ENCODE results near the gene PPP1R1B.

The PPP1R1B gene

DNA sequence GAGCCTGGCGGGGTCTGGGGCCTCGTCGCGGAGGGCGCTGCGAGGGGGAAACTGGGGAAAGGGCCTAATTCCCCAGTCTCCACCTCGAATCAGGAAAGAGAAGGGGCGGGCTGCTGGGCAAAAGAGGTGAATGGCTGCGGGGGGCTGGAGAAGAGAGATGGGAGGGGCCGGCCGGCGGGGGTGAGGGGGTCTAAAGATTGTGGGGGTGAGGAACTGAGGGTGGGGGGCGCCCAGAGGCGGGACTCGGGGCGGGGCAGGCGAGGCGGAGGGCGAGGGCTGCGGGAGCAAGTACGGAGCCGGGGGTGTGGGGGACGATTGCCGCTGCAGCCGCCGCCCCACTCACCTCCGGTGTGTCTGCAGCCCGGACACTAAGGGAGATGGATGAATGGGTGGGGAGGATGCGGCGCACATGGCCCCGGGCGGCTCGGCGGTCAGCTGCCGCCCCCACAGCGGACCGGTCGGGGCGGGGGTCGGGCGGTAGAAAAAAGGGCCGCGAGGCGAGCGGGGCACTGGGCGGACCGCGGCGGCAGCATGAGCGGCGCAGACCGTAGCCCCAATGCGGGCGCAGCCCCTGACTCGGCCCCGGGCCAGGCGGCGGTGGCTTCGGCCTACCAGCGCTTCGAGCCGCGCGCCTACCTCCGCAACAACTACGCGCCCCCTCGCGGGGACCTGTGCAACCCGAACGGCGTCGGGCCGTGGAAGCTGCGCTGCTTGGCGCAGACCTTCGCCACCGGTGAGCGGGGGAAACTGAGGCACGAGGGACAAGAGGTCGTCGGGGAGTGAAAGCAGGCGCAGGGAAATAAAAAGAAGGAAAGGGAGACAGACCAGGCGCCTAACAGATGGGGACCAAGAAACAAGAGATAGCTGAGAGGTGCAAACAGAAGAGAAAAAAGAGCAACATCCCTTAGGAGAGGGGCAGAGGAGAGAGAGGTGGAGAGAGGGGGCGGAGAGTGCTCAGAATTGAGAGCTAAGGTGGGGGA lies 41.5 kb downstream of the PPP1R1B start, which contains the start of gene PNMT:
TSS of gene PNMT (plus strand) at position 509 of the 980 bp plus-strand sequence. CDS start at position 532, 23 bp downstream.
- no peak for DNase-seq (ENCODE audit: low read depth)

DNA sequence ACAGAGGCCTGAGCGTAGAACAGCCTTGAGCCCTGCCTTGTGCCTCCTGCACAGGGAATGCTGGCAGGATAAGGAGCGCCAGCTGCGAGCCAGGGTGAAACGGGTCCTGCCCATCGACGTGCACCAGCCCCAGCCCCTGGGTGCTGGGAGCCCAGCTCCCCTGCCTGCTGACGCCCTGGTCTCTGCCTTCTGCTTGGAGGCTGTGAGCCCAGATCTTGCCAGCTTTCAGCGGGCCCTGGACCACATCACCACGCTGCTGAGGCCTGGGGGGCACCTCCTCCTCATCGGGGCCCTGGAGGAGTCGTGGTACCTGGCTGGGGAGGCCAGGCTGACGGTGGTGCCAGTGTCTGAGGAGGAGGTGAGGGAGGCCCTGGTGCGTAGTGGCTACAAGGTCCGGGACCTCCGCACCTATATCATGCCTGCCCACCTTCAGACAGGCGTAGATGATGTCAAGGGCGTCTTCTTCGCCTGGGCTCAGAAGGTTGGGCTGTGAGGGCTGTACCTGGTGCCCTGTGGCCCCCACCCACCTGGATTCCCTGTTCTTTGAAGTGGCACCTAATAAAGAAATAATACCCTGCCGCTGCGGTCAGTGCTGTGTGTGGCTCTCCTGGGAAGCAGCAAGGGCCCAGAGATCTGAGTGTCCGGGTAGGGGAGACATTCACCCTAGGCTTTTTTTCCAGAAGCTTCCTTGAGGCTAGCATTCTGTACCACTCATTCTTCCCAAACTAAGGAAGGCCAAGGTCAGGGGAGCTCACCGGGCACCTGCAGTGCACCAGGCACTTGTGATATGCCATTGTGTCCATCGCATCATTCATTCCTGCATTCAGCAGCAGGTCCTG lies 43.4 kb downstream of the PPP1R1B start:
- no peak for DNase-seq (ENCODE audit: low read depth)

DNA sequence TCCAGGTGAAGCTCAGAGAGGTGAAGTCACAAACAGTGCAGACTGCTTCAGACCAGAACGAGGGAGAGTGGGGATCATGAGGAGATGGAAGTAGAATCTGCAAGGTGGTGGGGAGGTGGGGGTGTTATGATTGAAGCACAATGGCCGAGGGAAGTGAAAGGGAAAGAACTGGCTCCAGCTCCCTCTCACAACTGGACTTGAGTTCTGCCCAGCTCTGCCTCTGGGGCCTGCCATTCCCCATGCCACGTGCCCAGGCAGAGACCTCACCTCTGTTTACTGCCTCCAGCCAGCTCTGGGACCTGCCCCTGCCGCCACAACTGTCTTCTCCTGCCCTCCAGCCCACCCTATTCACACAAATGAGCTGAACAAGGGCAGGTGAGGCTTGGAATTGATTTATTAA lies 44.0 kb downstream of the PPP1R1B start:
- no peak for DNase-seq (ENCODE audit: low read depth)

DNA sequence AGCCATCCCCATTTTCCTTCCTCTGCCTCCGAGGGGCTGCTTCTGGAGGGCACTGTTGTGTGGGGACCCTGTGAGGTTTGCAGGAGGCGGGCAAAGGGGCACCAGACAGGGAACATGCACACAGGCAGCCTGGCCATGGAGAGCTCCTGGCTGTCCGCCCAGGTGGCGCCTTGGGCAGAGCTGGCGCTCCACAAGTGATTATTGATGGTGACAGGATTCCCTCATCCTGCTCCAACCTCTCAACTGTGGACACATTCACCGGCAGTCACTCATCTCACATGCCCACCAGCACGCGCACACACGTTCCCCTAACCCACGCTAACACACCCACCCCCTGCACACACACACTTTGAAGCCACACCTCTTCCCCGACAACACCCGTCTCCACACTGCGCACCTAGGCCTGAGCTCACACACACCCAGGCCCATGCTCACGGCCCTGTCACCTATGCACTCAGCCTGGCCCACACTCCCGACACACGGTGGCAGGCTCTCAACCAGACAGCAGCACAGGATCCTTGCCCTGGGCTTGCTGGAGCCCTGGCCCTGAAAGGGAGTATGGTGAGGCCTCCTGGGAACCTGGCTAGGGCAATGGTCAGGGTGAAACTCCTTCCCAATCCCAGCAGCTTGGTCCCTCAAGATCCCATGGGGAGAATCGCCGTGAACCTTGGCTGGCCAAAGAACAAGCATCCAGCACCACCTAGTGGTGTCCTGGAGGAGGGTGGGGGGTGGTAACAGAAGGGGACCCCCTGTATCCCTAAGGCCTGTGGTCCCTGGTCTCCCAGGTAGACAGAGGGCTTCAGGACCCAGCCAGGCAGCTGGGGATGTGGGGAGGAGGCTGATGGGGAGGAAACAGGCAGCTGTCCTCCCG lies 45.1 kb downstream of the PPP1R1B start:
- DNase-seq (ENCODE audit: low read depth), result no peak

DNA sequence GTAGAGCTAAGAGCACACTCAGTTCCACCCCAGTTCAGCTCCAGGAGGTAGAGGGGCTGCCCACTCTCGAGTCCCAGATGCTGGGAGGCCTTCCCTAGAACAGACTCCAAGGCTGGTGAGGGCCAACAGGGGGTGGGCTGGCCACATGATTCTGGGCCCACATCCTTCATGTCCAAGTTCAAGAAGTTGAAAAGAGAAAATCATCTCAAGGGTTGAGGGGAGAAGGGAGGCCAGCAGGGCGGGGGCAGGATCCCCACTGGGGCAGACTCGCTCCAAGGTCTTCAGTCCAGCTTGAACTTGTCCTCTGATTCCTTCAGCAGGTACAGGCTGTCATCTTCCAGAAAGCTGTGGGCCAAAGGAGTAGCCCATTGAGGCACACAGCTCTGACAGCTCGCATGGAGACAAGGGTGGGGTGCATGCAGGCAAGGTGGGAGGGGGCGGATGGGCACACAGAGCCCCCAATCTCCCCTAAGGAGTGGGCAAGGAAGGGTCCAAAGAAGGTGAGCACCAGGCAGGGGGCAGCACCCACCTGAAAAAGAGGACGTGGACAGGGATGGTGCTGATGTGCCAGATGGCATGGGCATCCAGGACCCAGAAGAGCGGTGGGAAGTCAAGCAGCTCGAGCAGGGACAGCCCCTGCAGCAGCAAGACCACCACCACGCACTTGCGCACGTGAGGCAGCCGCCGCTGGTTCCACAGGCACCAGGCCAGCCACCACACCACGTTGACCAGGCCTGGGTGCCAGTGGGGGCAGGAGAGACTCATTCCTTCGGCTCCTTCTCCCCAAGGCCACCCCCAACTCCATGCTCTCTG lies 46.0 kb downstream of the PPP1R1B start:
- DNase-seq (ENCODE audit: low read depth), result no peak

DNA sequence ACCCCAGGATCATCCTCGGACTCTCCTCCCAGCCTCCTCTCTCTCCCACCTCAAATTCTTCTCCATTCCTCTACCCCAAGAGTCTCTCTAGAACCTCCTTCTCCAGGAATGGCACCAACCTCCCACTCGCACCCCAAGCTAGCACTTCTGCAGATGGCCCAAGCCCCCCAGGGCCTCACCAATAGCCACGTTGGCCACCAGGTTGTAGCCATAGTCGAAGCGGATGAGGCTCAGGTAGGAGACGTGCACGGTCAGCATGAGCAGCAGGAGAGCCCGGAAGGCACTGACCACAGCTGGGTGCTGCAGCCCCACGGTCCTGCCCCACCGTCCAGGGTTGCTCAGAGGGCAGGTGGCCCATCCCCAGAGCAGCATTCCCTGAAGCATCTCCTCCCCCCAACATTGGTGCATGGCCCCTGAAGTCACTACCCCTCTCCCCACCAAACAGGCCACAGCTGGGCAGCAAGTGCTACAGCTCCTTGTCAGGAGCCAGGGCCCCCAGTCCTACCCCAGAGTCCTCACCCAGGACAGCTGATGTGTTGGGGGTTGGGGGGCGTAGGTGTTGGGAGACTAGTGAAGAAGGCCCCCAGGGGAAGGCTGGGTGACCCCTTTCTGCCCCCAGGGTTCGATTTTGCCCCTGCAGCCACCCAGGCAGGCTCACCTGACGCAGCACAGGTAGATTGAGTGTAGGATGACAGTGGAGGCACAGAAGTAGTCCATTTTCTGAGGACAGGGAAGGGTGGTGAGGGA lies 46.8 kb downstream of the PPP1R1B start:
- no peak for DNase-seq (ENCODE audit: low read depth)

DNA sequence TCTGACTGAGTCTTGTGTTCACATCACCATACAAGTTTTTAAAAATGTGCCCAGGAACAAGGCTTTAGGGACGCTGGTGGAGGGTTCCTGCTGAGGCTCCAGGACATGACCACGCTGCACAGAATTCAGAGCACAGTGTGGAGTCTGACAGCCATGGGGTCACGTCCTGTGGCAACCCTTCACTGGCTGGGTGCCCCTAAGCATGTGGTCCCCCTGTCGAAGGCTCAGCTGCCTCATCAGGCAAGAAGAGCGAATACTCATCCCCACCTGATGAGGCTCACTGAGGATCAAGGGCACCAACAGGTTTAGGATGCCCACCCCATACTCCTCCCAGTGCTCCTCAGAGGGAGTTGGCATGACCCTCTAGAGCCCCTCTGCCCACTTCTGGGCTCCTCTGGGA lies 47.4 kb downstream of the PPP1R1B start:
- DNase-seq (ENCODE audit: low read depth), result no peak

DNA sequence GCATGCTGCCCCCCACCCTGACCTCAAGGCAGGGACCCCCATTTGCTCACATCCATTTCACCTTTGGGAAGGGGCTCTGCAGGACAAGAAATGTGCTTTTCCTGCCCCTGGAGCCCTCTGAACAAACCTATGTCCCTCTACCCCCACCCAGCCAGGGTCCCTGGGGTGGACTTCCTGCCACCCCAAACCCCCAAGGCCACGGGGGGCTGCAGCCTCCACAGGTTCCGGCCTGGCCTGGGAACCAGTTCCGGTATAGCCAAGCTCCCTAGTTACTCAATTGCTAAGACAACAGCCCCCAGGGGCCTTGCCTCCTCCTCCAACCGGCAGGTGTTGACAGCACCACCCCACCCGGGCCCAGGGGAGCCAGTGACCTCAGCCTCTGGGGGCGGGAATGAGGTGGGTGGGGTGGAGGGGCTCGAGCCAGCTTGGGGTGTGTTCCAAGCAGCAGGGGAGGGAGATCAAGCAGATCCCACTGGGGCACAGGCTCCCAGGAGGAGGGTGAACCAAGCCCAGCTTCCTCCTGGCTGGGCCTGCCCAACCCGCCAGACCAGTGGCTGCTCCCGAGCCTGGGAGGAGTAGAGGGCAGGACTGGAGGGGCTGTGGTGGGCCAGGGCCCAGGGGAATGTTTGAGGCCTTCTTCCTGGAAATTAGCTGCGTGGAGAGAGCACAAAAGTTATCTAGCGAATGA lies 48.1 kb downstream of the PPP1R1B start:
- no peak for DNase-seq (ENCODE audit: low read depth)

DNA sequence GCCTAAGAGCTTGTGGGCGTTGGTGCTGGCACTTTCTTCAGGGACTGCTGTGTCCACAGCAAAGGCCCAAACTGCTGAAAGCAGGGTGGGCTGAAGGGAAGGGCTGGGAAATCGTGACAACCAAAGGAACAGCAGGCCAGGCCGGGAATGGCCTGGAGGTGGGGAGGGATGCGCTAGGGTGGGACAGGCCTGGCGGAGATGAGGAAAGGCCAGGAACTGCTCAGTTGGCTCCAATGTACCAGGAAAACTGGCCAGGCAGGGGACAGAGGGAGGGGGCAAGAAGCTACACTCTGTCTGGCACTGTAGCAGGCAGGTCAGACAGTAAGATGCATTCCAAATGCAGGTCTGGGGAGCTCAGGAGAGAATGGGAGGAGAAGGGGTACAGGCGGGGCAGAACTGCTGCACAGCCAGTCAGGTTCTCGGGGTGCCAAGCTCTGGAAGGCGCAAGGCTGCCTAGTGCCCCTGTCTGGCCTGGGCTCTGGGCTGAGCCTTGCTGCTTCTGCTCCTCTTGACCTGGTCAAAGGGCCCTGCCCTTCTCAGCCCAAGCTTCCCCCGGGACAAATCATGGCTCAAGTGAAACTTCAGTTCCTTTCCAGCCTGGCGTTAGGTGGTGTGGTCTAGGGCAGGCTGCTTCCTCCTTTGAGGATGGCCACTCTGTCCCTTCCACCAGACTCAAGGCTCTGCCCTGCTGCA lies 48.8 kb downstream of the PPP1R1B start:
- no peak for DNase-seq (ENCODE audit: low read depth)

DNA sequence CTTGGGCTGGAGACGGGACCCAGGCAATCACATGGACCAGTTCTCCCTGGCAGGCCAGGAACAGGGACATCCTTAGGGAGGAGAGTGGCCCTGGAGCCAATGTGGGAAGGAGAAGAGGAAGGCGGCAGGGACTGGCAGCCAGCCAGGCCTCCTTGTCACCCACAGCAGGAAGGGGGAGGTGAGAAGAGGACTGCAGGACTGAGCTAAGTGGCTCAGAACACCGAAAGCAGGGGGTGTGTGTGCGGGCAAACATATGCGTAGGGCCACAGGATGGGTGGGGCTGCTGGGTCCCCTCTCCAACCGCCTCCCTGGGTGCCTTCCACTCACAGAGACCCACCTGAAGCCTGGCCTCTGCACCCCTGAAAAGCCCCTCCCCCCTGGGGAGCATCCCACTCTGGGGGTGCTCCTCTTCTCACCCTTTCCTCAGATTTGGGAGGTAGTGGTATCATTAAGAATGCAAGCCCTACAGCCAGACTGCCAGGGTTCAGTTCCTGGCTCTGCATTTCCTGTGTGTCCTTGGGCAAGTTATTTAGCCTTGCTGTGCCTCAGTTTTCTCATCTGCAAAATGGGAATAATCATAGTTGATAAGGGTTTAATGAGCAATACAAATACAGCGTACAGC lies 49.6 kb downstream of the PPP1R1B start:
- no peak for DNase-seq (ENCODE audit: low read depth)

DNA sequence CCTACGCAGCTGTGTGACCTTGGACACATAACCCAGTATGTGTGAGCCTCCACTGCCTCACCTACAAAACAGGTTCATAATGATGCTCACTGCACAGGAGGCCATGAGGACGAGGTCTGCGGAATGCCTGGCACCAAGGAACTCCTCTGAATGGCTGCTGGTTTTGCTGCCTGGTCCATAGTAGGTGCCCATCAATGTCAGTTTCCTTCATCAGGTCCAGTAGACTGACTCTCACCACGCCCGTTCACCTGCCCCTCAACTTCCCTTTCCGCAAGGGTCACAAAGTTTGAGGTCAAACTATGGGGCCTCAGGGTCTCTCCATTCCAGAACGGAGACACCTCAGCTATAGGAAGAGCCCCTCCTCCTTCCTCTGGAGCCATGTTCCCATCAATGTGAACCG lies 50.3 kb downstream of the PPP1R1B start:
- no peak for DNase-seq (ENCODE audit: low read depth)

DNA sequence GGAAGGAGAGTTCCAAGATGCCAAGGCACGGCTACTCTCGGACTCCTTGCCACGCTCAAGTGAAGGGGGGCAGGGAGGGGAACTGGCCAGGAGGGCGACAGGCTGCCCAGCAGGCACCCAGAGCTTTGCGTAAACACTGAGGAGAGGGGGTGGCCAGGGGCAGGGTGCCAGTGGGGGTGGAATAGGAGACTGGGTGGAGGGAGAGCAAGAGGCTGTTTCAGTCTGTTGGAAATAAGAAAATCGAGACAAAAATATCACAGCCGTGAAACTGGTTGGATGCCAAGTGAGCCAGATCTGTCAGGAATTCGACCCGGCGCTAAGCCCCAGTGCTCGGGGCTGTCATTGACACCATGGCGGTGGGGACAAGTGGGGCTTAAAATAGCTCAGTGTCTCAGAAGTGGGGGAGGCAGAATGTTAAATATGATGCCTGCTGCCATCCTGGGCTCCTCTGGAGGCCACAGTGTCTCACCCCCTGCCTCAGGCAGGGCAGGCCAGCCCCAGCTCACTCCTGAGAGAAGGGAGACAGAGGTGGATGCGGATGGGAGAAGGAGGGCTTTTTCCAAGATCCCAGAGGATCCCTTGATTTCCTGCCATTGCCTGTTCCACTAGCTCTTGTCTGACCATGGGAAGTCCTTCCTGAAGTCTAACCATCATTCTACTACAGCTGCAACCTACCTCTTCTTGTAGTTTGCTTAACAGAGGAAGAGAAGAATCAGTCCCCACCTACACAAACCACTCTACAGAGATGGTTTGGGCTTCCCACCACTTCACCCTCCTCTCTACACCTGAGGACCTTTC lies 51.0 kb downstream of the PPP1R1B start:
- DNase-seq (ENCODE audit: low read depth), result no peak

DNA sequence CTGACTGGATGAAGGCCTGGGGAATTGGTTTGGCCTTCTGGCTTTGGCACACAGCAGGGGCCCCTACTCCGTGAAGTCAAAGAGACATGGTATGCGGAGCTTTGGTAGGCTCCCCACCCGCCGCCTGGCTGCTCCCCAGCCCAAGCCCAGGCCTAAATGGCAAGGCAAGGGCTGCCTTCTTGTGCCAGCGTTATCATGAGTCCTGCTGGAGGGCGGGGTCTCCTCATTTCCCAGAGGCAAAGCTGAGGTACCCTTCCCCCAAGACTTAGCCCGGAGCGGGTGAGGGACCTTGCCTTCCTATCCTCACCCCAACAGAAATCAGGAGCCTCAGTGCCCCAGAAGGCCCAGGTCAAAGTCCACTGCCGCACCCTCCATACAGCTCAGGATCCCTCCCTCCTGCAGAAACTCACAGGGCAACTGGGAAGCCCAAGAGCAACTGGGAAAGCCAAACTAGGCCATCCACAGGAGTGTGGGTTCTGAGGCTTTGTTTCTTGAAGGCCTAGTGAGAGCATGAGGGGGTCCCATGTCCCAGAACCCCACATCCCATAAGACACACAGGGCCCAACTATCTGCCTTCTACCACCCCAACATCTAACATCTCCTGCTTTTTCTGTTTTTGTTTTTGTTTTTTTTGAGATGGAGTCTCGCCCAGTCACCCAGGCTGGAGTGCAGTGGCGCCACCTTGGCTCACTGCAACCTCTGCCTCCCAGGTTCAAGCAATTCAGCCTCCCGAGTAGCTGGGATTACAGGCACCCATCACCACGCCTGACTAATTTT lies 51.8 kb downstream of the PPP1R1B start:
- DNase-seq (ENCODE audit: low read depth), result no peak

DNA sequence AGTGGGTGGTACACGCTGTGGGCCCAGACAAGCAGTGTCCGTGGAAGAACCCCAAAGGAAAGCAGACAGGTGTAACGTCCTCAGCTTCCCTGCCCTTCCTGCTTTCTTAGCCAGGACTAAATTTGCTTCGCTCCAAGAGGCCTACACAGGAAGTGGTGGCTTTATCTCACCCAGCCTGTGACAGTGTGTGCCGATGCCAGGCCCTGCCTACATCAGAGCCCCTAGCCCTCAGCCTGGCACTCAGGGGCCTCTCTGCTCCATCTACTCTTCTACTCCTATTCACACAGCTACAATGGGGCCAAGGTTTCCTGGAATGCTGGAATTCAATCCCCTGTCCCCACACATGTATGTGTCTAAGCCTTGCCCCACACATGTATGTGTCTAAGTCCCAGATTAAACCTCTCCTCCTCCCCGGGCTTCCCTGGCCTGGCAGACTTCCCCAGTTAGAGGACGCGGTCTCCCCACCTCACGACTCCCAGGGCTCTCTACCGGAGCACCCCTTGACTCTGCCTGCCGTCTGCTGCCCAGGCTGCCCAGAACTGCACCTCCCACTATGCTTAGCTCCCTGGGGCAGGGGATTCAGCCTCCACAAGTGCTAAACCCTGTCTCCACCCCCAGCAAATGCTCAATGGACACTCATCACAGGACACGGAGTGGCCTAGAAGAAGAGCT lies 52.9 kb downstream of the PPP1R1B start:
- no peak for DNase-seq (ENCODE audit: low read depth)

DNA sequence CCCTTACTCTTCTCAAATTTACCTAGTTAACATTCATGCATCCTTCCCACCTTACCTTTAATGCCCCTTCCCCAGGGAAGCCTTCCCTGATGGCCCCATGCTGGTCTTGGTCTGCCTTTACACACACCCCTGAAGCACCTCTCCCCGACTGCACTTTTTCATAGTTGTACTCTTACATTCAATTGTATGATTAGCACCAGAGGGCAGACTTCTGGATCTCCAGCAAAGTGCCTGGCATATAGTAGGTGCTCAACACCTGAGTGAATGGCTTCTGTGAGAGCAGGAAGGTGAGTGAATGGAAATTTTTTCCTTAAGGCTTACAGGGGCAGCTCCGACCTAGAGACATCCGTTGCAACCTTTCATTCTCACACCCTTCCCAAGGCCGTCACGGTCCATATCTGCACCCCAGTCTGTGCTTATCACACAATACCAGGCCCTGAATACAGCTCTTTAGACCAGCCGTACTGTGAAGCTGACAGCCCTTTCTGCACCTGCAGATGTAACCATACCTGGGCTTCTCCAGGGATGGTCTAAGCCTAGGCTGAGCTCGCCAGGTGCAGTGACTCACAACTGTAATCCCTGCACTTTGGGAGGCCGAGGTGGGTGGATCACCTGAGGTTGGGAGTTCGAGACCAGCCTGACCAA lies 56.7 kb downstream of the PPP1R1B start:
- DNase-seq (ENCODE audit: low read depth), result no peak
